Coronary artery (tissue), 2 donors: ENCODE measurements around the gene LHFPL3.

Source experiments
- DNase-seq: peaks from one replicate; pipeline ENCODE4 v3.0.0-alpha.2; 2017; ENCODE audit warnings: low spot score
- H3K27ac ChIP-seq, 2 donors: fragments of 200-600 bp; sonication (generic); one replicate each; pipeline ENCODE4 v1.5.1; 2016 to 2019
- H3K4me3 ChIP-seq: fragments of 200-600 bp; sonication (generic); 2 replicates; pipeline ENCODE4 v1.5.1; 2016; ENCODE audit warnings: mild to moderate bottlenecking, moderate library complexity
- TF ChIP-seq, protein P1 (sequence below): fragments of 200-600 bp; sonication (generic); IDR thresholded peaks from one replicate; pipeline ENCODE4 v1.5.1; 2019; ENCODE audit warnings: antibody characterized with exemption

LHFPL3 gene

DNA sequence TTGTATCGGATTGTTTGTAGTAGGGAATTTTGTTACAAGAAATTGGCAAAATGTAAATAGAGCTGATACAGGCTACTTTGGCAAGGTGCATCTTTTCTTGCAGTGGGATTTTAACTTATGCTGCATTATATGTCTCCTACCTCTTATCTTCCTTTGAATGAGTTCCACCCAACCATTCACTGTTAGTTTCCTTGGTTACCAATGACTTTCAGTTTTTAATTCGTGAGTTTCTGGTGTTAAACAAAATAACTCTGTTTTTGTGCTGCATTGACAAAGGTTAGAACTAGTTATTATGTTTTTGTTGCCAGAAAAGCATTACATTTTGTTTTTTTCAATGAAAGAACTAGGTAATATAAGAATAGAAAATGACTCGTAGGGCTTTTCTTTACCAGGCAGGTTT lies 327.2 kb downstream of the LHFPL3 start:
- no peak overlapping the region for H3K4me3 ChIP-seq
- no peak for DNase-seq
- TF ChIP-seq, protein P1, sequence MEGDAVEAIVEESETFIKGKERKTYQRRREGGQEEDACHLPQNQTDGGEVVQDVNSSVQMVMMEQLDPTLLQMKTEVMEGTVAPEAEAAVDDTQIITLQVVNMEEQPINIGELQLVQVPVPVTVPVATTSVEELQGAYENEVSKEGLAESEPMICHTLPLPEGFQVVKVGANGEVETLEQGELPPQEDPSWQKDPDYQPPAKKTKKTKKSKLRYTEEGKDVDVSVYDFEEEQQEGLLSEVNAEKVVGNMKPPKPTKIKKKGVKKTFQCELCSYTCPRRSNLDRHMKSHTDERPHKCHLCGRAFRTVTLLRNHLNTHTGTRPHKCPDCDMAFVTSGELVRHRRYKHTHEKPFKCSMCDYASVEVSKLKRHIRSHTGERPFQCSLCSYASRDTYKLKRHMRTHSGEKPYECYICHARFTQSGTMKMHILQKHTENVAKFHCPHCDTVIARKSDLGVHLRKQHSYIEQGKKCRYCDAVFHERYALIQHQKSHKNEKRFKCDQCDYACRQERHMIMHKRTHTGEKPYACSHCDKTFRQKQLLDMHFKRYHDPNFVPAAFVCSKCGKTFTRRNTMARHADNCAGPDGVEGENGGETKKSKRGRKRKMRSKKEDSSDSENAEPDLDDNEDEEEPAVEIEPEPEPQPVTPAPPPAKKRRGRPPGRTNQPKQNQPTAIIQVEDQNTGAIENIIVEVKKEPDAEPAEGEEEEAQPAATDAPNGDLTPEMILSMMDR: no peak
- no peak overlapping the region for H3K27ac ChIP-seq

DNA sequence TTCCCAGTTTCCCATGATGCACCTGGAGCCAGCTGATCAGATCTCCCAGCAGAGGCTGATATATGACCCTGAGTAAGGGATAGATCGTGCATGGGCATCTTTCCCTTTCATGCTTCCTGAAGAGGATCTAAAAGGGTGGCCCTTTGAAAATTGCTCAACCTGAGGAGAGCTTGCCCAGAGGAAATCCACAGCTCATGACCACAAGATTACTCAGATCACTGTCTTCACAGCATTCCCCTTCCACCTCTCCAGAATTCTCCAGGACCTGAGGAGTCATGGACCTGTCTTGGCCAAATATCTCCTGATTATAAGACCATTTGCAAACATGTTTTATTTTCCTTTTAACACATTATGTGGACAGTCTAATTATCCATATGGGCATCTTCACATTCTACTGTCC lies 328.1 kb downstream of the LHFPL3 start:
- DNase-seq: no peak
- Histone ChIP-seq H3K4me3 (no peak overlapping the region), H3K27ac (no peak overlapping the region)
- TF ChIP-seq, protein P1: no peak

DNA sequence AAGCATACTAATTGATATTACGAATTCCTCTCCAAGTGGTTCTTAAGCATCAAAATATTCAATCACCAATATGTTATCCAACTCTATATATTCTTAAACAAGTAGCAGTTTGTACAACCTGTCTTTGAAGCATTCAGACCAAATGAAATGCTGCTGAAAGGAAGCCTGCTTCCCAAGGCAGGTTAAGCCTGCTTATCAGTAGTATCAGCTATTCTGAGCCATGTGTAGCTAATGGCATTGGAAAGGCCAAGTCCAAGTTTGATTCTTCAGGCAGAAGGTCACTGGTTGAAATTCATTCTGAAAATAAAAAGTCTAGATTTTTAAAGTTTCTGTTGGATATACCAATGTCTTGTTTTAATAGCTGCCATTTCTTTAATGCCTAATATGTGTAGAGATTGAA lies 328.7 kb downstream of the LHFPL3 start:
- TF ChIP-seq, protein P1: no peak
- DNase-seq: no peak
- Histone ChIP-seq H3K4me3 (no peak overlapping the region), H3K27ac (no peak overlapping the region)

DNA sequence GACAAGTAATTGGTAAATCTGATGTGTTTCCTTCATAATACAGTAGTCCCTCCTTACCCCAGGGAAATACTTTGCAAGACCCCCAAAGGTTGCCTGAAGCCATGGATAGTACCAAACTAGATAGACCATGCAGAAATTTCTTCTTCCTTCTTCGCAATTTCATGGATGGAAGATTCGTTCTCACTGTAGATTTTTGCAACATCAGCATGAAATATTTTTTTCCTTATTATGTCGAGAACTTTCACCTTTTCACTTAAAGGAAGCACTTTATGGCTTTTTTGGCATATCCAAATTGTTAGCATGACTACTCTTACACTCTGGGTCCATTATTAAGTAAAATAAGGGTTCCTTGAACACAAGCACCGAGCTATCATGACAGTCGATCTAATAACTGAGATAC lies 333.2 kb downstream of the LHFPL3 start:
- TF ChIP-seq, protein P1: no peak

DNA sequence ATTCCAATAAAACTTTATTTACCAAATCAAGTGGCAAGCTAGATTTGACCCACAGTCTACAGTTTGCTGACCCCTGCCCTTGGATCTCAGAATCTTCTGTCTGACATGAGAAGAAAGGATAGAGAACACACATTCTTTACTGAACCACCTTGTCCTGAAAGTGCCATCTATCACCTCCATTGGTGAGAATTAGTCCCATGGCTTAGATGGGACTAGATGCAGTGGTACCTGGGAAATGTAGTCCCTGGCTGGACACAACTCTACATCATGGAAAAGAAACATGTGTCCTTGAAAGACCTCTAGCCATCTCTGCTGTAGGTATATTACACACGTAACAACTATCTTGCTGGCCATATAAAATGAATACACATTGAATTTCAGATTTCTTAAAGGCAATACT lies 336.2 kb downstream of the LHFPL3 start:
- TF ChIP-seq, protein P1: no peak
- DNase-seq: no peak
- Histone ChIP-seq H3K4me3 (no peak overlapping the region), H3K27ac (no peak overlapping the region)

More for the DNA sequence above, 333.2 kb downstream of the LHFPL3 start:
- no peak overlapping the region for H3K4me3 ChIP-seq
- no peak overlapping the region for H3K27ac ChIP-seq
- no peak for DNase-seq

DNA sequence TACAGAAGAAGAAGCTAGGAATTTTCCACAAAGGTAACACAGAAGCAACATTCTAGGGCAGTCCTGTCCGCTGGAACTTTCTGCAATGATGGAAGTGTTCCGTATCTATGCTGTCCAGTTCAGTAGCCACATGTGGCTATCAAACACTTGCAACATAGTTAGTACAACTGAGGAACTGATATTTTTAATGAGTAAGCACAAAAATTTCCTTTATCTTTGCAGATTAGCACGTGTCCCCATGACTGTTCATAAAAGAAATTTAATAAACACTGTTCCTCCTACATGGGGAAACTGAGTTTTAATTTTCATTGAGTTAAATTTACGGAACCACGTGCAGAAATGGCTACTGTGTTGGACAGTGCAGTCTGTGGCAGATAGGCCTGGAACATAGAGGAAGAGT lies 349.2 kb downstream of the LHFPL3 start:
- no peak overlapping the region for H3K4me3 ChIP-seq
- H3K27ac ChIP-seq: no peak overlapping the region
- TF ChIP-seq, protein P1: no peak
- DNase-seq: no peak

DNA sequence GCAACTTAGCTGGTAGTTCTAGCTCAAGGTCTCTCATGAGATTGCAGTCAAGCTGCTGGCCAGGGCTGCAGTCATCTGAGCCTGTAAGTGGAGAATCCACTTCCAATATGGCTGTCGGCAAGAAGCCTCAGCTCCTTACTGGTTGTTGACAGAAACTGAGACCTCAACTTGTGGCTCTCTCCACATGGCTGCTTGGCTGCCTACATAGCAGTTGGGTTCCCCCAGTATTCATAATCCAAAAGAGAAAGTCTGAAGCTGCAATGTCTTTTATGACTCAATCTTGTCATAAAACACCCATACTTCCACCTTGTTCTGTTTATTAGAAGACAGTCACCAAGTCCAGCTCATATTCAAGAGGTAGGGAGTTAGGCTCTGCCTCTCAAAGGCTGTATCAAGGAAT lies 350.7 kb downstream of the LHFPL3 start:
- no peak for DNase-seq
- TF ChIP-seq, protein P1: no peak
- no peak overlapping the region for H3K27ac ChIP-seq
- H3K4me3 ChIP-seq: no peak overlapping the region
